Measurements from ENCODE around the gene GSTM5. TPM values are rescaled to one million over a fixed set of nuclear protein-coding genes. Genes with fewer than 3 reads are reported as not detected.

GSTM5 gene
- total and polyA plus RNA-seq, 2 of the 13 experiments (the other 11 are each of a cell fraction or from before 2014, with no cell fraction given): not detected

GRCh38 chr1:109739738-109740614 is 27.9 kb downstream of the GSTM5 start (continued):
- TF ChIP-seq CENPBD1 (CRISPR knock-in tag; IDR thresholded peaks at IDR 0.05; ENCODE audit: borderline replicate concordance, low read depth) (no peak), ZFP36 (IDR thresholded peaks at IDR 0.05; ENCODE audit: borderline replicate concordance, low read depth, low read length, partially characterized antibody) (no peak), ZNF567 (CRISPR knock-in tag; IDR thresholded peaks at IDR 0.05; ENCODE audit: borderline replicate concordance) (no peak), XRCC5 (optimal IDR thresholded peaks at IDR 0.05; ENCODE audit: low read length) (peak; percentile 61), ZSCAN12 (CRISPR knock-in tag; IDR thresholded peaks at IDR 0.05) (no peak), ZNF557 (CRISPR knock-in tag; IDR thresholded peaks at IDR 0.05) (no peak), ZBTB43 (CRISPR knock-in tag; conservative IDR thresholded peaks at IDR 0.05) (no peak; the same call in 1 of the 2 replicates), ZNF143 (CRISPR knock-in tag; IDR thresholded peaks at IDR 0.05) (0 out of 2 replicates have a peak, but pooled peaks have one; percentile 19), TEAD2 (CRISPR knock-in tag; IDR thresholded peaks at IDR 0.05) (no peak), CSRNP1 (CRISPR knock-in tag; IDR thresholded peaks at IDR 0.05) (0 out of 2 replicates have a peak, but pooled peaks have one; percentile 73), SIX4 (CRISPR knock-in tag; IDR thresholded peaks at IDR 0.05) (no peak), MEF2D (CRISPR knock-in tag; IDR thresholded peaks at IDR 0.05) (peak; percentile 46; the same call in 1 of the 2 replicates), KAT7 (CRISPR knock-in tag; IDR thresholded peaks at IDR 0.05; ENCODE audit: borderline replicate concordance) (0 out of 2 replicates have a peak, but pooled peaks have one; percentile 35), E2F5 (CRISPR knock-in tag; conservative IDR thresholded peaks at IDR 0.05) (no peak), GLMP (CRISPR knock-in tag; IDR thresholded peaks at IDR 0.05; ENCODE audit: borderline replicate concordance) (no peak), CBX1 (IDR thresholded peaks at IDR 0.05; ENCODE audit: low read depth) (no peak), ZNF639 (CRISPR knock-in tag; conservative IDR thresholded peaks at IDR 0.05) (no peak), ZNF280D (CRISPR knock-in tag; IDR thresholded peaks at IDR 0.05) (peak; percentile 34; the same call in 1 of the 2 replicates)

All from HepG2 (cell line).